ENCODE data around the gene KCNQ2.

GRCh38 chr20:63458170-63459069, 14.0 kb downstream of the KCNQ2 start:
- TF ChIP-seq CTCF (IDR thresholded peaks at IDR 0.05) (no peak), POLR2A (IDR thresholded peaks at IDR 0.05) (no peak), EP300 (IDR thresholded peaks at IDR 0.05) (no peak), POLR2AphosphoS5 (IDR thresholded peaks at IDR 0.05) (no peak)

All from gastroesophageal sphincter (tissue), 3 donors.